ENCODE measurements around the gene SAV1. TPM values are rescaled to one million over a fixed set of nuclear protein-coding genes. Genes with fewer than 3 reads are reported as not detected.

Gene SAV1
- total RNA-seq (2014; rRNA removed; shearing (Covaris generic)), result 34.7 and 37.4 TPM in 2 replicates

GRCh38 chr14:50667996-50668825, at the start of gene SAV1:
Gene SAV1 (minus strand): TSS chr14:50668306. CDS start chr14:50667967, 339 bp downstream.

Small RNA genes within 50 kb of the gene (small RNA-seq; reads per million reads assigned to genes)
- gene RN7SL452P, result not detected

Other genes with a start within 250 kb of the SAV1 start
- gene MAP4K5, start 135.7 kb downstream of the SAV1 start, total RNA-seq (2014; rRNA removed; shearing (Covaris generic)), result 36.4 and 44.5 TPM in 2 replicates
- gene ATL1, start 108.2 kb downstream of the SAV1 start, total RNA-seq (2014; rRNA removed; shearing (Covaris generic)), result 0.30 and 0.61 TPM in 2 replicates
- 19.8 and 20.9 TPM in 2 replicates for gene NIN, start 162.9 kb upstream of the SAV1 start, total RNA-seq (2014; rRNA removed; shearing (Covaris generic))
- gene ABHD12B, start 203.7 kb upstream of the SAV1 start, total RNA-seq (2014; rRNA removed; shearing (Covaris generic)), result not detected in 2 replicates